Measurements from ENCODE around the gene SRRM3.
"Not testable (repeated sequence)": the region's sequence is repeated elsewhere in the genome, so short reads cannot be mapped to it uniquely, and the experiment has no call there.

SRRM3 gene

DNA sequence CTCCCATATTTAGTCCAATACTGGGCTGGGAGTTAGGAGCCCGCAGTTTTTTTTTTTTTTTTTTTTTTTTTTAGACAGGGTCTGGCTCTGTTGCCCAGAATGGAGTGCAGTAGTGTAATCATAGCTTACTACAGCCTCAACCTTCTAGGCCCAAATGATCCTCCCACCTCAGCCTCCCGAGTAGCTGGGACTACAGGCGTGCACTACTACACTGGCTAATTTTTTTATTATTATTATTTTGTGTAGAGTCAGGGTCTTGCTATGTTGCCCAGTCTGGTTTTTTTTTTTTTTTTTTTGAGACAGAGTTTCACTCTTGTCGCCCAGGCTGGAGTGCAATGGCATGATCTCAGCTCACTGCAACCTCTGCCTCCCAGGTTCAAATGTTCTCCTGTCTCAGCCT lies 13.7 kb downstream of the SRRM3 start:
- H3K4me1 ChIP-seq (ENCODE audit: control insufficient read depth, insufficient read depth, low read length); H3K27ac ChIP-seq (ENCODE audit: extremely low read depth, low read depth, low read length); H3K36me3 ChIP-seq (ENCODE audit: control insufficient read depth in 2 of 2, insufficient read depth in 1 of 2, low read length in 2 of 2); H3K4me3 ChIP-seq (ENCODE audit: low read depth, low read length); H3K9me3 ChIP-seq (ENCODE audit: control insufficient read depth, insufficient read depth, low read depth, low read length); CTCF ChIA-PET: not testable (repeated sequence)
- POLR2A ChIA-PET, result interaction anchor here (0.6 to 0.7 kb wide), 2 partner anchors 18 to 324 kb away, joined by 3 read pairs; no protein-coding TSS in a partner anchor
- peak; percentile 76; the same call in 1 of the 2 replicates for TF ChIP-seq ZNF121 (tag by site-specific recombination; IDR thresholded peaks at IDR 0.05)

DNA sequence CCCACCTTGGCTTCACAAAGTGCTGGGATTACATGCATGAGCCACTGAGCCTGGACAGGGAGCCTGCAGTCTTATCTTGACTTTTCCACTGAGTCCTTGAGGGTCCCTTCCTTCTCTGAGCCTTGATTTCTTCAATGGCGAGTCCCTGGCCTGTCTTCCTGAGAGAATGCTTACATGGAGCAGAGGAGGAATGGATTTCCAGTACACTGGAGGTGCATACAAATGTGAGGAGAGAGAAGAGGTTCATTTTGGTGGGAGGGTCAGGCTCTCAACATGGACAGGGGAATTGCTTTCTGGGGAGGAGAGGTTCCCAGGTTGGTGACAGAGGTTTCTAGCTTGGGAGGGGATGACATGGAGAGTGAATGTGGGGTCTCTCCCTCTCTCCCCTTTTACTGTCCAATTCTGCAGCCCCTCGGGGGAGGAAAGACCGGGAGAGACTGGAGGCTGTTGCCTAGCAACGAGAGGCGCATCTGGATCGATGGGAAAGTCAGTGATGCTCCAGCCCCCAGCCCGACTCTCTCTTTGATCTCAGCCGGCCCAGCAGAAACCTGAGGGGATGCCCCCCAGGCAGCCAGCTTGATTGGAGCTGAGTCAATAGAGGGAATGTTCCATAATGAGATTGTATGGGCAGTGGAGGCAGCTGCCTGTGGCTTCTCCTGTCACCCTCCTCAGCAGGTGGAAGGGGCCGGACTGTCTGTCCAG lies 14.8 kb downstream of the SRRM3 start:
- Histone ChIP-seq H3K4me1 (ENCODE audit: control insufficient read depth, insufficient read depth, low read length) (no peaks in the 10 kb centered on the region), H3K4me3 (ENCODE audit: low read depth, low read length) (no peak overlapping the region), H3K36me3 (ENCODE audit: control insufficient read depth in 2 of 2, insufficient read depth in 1 of 2, low read length in 2 of 2) (no peaks in the 10 kb centered on the region), H3K9me3 (ENCODE audit: control insufficient read depth, insufficient read depth, low read depth, low read length) (no peaks in the 10 kb centered on the region), H3K27ac (ENCODE audit: extremely low read depth, low read depth, low read length) (no peak overlapping the region)
- ChIA-PET CTCF (no interaction called here), POLR2A (no interaction called here)
- TF ChIP-seq, protein P1, sequence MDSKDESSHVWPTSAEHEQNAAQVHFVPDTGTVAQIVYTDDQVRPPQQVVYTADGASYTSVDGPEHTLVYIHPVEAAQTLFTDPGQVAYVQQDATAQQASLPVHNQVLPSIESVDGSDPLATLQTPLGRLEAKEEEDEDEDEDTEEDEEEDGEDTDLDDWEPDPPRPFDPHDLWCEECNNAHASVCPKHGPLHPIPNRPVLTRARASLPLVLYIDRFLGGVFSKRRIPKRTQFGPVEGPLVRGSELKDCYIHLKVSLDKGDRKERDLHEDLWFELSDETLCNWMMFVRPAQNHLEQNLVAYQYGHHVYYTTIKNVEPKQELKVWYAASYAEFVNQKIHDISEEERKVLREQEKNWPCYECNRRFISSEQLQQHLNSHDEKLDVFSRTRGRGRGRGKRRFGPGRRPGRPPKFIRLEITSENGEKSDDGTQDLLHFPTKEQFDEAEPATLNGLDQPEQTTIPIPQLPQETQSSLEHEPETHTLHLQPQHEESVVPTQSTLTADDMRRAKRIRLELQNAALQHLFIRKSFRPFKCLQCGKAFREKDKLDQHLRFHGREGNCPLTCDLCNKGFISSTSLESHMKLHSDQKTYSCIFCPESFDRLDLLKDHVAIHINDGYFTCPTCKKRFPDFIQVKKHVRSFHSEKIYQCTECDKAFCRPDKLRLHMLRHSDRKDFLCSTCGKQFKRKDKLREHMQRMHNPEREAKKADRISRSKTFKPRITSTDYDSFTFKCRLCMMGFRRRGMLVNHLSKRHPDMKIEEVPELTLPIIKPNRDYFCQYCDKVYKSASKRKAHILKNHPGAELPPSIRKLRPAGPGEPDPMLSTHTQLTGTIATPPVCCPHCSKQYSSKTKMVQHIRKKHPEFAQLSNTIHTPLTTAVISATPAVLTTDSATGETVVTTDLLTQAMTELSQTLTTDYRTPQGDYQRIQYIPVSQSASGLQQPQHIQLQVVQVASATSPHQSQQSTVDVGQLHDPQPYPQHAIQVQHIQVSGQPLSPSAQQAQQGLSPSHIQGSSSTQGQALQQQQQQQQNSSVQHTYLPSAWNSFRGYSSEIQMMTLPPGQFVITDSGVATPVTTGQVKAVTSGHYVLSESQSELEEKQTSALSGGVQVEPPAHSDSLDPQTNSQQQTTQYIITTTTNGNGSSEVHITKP (tag by site-specific recombination; IDR thresholded peaks at IDR 0.05), result peak; percentile 40; the same call in 1 of the 2 replicates
- peak; percentile 23; the same call in 1 of the 2 replicates for TF ChIP-seq TCF7L2 (IDR thresholded peaks at IDR 0.05; ENCODE audit: borderline replicate concordance, low read depth, low read length)
- no peak for TF ChIP-seq ZNF248 (tag by site-specific recombination; IDR thresholded peaks at IDR 0.05)
- peak; percentile 67 for TF ChIP-seq ZIC2 (tag by site-specific recombination; IDR thresholded peaks at IDR 0.05)
- peak; percentile 38; the same call in 1 of the 2 replicates for TF ChIP-seq GLIS1 (tag by site-specific recombination; IDR thresholded peaks at IDR 0.05)

DNA sequence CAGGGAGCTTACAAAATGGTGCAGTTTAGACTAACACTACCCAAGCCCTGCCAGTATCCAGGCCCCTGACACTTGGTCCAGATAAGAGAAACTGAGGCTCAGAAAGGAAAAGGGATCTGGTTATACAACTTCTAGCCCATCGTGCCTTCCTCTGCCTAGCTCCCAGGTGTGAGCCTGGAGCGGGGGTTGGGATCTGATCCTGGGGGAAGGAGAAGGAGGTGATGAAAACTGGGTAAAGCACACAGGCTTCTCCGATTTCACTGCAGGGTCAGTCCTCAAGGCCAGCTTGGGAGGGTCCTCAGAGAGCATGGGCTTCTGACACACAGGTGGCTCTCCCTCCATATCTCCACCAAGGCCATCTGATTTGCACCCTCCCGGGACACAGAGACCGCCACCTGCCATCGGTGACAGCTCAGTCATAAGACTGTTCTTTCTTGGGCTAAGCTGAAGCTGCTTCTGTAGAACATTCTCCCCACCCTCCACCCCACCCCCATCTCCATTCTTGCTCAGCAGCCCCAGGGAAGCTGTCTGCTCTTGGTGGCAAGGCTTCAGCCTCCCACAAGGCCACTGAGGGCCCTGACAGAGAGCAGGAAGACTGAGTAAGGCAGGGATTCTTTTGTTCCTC lies 16.4 kb downstream of the SRRM3 start:
- H3K4me3 ChIP-seq (ENCODE audit: low read depth, low read length), result no peak overlapping the region
- H3K36me3 ChIP-seq (ENCODE audit: control insufficient read depth in 2 of 2, insufficient read depth in 1 of 2, low read length in 2 of 2), result no peaks in the 10 kb centered on the region
- H3K27ac ChIP-seq (ENCODE audit: extremely low read depth, low read depth, low read length), result no peak overlapping the region
- no peaks in the 10 kb centered on the region for H3K9me3 ChIP-seq (ENCODE audit: control insufficient read depth, insufficient read depth, low read depth, low read length)
- TF ChIP-seq, protein P2, sequence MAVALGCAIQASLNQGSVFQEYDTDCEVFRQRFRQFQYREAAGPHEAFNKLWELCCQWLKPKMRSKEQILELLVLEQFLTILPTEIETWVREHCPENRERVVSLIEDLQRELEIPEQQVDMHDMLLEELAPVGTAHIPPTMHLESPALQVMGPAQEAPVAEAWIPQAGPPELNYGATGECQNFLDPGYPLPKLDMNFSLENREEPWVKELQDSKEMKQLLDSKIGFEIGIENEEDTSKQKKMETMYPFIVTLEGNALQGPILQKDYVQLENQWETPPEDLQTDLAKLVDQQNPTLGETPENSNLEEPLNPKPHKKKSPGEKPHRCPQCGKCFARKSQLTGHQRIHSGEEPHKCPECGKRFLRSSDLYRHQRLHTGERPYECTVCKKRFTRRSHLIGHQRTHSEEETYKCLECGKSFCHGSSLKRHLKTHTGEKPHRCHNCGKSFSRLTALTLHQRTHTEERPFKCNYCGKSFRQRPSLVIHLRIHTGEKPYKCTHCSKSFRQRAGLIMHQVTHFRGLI (tag by site-specific recombination; IDR thresholded peaks at IDR 0.05), result no peak
- no peak for TF ChIP-seq ZNF433 (tag by site-specific recombination; IDR thresholded peaks at IDR 0.05; ENCODE audit: low read depth)
- TF ChIP-seq, protein P3, sequence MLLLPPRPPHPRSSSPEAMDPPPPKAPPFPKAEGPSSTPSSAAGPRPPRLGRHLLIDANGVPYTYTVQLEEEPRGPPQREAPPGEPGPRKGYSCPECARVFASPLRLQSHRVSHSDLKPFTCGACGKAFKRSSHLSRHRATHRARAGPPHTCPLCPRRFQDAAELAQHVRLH (tag by site-specific recombination; IDR thresholded peaks at IDR 0.05), result no peak
- peak; percentile 23; the same call in 1 of the 2 replicates for TF ChIP-seq GLIS1 (tag by site-specific recombination; IDR thresholded peaks at IDR 0.05)
- TF ChIP-seq, protein P4, sequence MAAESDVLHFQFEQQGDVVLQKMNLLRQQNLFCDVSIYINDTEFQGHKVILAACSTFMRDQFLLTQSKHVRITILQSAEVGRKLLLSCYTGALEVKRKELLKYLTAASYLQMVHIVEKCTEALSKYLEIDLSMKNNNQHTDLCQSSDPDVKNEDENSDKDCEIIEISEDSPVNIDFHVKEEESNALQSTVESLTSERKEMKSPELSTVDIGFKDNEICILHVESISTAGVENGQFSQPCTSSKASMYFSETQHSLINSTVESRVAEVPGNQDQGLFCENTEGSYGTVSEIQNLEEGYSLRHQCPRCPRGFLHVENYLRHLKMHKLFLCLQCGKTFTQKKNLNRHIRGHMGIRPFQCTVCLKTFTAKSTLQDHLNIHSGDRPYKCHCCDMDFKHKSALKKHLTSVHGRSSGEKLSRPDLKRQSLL (tag by site-specific recombination; IDR thresholded peaks at IDR 0.05), result no peak
- no peak for TF ChIP-seq ZNF707 (tag by site-specific recombination; IDR thresholded peaks at IDR 0.05)
- TF ChIP-seq ZNF223 (tag by site-specific recombination; IDR thresholded peaks at IDR 0.05), result no peak
- no peak for TF ChIP-seq OSR2 (tag by site-specific recombination; IDR thresholded peaks at IDR 0.05)
- TF ChIP-seq, protein P5, sequence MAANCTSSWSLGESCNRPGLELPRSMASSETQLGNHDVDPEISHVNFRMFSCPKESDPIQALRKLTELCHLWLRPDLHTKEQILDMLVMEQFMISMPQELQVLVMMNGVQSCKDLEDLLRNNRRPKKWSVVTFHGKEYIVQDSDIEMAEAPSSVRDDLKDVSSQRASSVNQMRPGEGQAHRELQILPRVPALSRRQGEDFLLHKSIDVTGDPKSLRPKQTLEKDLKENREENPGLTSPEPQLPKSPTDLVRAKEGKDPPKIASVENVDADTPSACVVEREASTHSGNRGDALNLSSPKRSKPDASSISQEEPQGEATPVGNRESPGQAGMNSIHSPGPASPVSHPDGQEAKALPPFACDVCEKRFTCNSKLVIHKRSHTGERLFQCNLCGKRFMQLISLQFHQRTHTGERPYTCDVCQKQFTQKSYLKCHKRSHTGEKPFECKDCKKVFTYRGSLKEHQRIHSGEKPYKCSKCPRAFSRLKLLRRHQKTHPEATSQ (tag by site-specific recombination; IDR thresholded peaks at IDR 0.05), result no peak
- POLR2A ChIA-PET, result no interaction called here
- CTCF ChIA-PET, result interaction anchor here (0.6 kb wide), 1 partner anchor 44 kb away, joined by 3 read pairs; no protein-coding TSS in a partner anchor
- H3K4me1 ChIP-seq (ENCODE audit: control insufficient read depth, insufficient read depth, low read length), result no peaks in the 10 kb centered on the region

All from HEK293 (cell line).